Calu3 (cell line): Measurements from ENCODE around the gene KRABD2.

ENCODE experiments used
- BruUV-seq: library from RNA; stranded (reverse); fragments of 400-500 nt; replicated peaks from 2 replicates; lab custom pipeline; 2021; lab: Mats Ljungman, UMichigan
- CTCF ChIA-PET: fragments of 300-600 bp; sonication (Branson Sonifier 250); formaldehyde crosslinking; loops from one replicate; lab custom pipeline; 2022; ENCODE audit warnings: antibody characterized with exemption; lab: Charles Lee
- DNase-seq: peaks from one replicate; pipeline ENCODE4 v3.0.0; 2022
- H3K27ac Mint-ChIP-seq: one replicate; pipeline ENCODE4 v1.8.0; 2022; ENCODE audit warnings: mixed read lengths; ENCODE audit not compliant: unreplicated experiment
- H3K27me3 Mint-ChIP-seq: one replicate; pipeline ENCODE4 v1.8.0; 2022; ENCODE audit warnings: mixed read lengths; ENCODE audit not compliant: unreplicated experiment
- H3K36me3 Mint-ChIP-seq: one replicate; pipeline ENCODE4 v1.8.0; 2022; ENCODE audit warnings: mild to moderate bottlenecking, moderate library complexity, mixed read lengths; ENCODE audit not compliant: insufficient read depth, unreplicated experiment
- H3K4me1 Mint-ChIP-seq: one replicate; pipeline ENCODE4 v1.8.0; 2022; ENCODE audit warnings: mild to moderate bottlenecking, low read depth, mixed read lengths; ENCODE audit not compliant: unreplicated experiment
- H3K4me3 Mint-ChIP-seq: one replicate; pipeline ENCODE4 v1.8.0; 2022; ENCODE audit warnings: mild to moderate bottlenecking, low read depth, moderate library complexity, mixed read lengths; ENCODE audit not compliant: unreplicated experiment
- H3K9me3 Mint-ChIP-seq: one replicate; pipeline ENCODE4 v1.8.0; 2022; ENCODE audit warnings: low read depth, mixed read lengths; ENCODE audit not compliant: unreplicated experiment
- intact Hi-C: fragments of 100-400 bp; cut with micrococcal nuclease; formaldehyde crosslinking; loops from one replicate; pipeline ENCODE4 v1.10.0; 2022; ENCODE audit not compliant: unreplicated experiment
- TF ChIP-seq, protein P1 (sequence below): fragments of 200-600 bp; IDR thresholded peaks from one replicate; pipeline ENCODE4 v1.8.0; 2022; ENCODE audit warnings: antibody characterized with exemption; ENCODE audit not compliant: unreplicated experiment

The KRABD2 gene

DNA sequence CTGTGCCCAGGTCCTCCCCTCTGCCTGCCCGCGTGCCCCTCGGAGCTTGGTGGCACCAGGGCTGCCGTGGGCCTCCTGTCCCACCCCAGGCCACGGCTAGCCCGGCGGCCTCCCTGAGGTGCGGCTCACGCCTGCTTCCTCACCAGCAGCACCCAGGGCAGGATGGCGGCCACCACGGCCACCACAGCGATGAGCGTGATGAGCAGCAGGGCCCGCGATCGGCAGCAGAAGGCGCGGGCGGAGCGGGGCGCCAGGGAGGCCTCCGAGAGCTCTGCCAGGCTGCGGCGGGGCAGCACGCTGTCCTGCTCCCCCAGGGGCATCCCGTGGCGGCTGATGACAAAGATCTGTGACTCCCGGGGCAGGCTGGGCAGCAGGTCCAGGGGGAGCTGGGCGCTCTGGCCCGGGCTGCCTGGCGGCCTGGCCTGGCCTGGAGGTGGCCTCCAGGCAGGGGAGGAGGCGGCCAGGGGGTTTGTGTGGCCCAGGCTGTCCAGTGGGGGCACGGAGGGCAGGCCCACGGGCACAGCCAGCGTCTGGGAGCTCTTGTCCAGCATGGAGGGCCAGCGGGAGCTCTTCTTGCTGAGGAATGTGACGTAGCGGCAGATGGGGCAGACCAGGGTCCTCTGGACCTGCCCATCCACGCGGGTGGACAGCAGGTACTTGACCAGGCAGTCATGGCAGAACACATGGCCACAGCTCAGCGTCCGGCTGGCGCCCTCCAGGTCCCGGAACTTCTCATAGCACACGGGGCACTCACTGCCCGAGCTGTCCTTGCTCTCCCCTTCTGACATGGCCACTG lies 16.4 kb upstream of the KRABD2 start:
- intact Hi-C loops, result no loop called here

DNA sequence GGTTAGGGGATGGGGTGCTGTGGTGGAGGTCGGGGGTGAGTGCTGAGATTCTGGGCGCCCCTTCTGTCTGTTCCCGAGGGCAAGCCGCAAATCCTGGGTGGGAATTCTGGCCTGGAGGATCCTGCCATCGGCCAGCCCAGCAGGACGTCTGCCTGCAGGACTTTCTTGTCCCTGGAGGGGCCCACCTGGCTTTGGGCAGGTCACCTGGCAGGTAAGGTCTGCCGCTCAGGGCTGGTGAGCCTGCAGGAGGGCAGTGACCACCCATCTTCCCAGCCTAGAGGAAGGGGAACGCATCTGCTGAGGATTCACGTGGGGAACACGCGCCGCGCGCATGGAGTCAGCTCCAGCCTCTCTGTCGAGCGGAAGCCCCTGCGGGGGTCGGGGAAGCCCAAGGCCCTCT lies 15.8 kb upstream of the KRABD2 start:
- DNase-seq, result no peak
- intact Hi-C loops, result no loop called here
- Mint-ChIP-seq H3K4me1 (peaks cover 2% of the 10 kb centered on the region), H3K9me3 (no peaks in the 10 kb centered on the region), H3K27ac (no peak overlapping the region), H3K4me3 (no peak overlapping the region), H3K36me3 (no peaks in the 10 kb centered on the region), H3K27me3 (peaks cover 16% of the 10 kb centered on the region)
- TF ChIP-seq, protein P1, sequence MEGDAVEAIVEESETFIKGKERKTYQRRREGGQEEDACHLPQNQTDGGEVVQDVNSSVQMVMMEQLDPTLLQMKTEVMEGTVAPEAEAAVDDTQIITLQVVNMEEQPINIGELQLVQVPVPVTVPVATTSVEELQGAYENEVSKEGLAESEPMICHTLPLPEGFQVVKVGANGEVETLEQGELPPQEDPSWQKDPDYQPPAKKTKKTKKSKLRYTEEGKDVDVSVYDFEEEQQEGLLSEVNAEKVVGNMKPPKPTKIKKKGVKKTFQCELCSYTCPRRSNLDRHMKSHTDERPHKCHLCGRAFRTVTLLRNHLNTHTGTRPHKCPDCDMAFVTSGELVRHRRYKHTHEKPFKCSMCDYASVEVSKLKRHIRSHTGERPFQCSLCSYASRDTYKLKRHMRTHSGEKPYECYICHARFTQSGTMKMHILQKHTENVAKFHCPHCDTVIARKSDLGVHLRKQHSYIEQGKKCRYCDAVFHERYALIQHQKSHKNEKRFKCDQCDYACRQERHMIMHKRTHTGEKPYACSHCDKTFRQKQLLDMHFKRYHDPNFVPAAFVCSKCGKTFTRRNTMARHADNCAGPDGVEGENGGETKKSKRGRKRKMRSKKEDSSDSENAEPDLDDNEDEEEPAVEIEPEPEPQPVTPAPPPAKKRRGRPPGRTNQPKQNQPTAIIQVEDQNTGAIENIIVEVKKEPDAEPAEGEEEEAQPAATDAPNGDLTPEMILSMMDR, result no peak
- CTCF ChIA-PET, result no interaction called here
- BruUV-seq, result no TSS peak

More for the DNA sequence above, 16.4 kb upstream of the KRABD2 start:
- DNase-seq, result no peak
- CTCF ChIA-PET, result no interaction called here
- BruUV-seq, result no TSS peak
- H3K27ac Mint-ChIP-seq, result no peak overlapping the region
- H3K4me3 Mint-ChIP-seq, result no peak overlapping the region
- H3K27me3 Mint-ChIP-seq, result peaks cover 16% of the 10 kb centered on the region
- H3K4me1 Mint-ChIP-seq, result peaks cover 8% of the 10 kb centered on the region
- TF ChIP-seq, protein P1, result no peak
- no peaks in the 10 kb centered on the region for H3K9me3 Mint-ChIP-seq
- no peaks in the 10 kb centered on the region for H3K36me3 Mint-ChIP-seq

DNA sequence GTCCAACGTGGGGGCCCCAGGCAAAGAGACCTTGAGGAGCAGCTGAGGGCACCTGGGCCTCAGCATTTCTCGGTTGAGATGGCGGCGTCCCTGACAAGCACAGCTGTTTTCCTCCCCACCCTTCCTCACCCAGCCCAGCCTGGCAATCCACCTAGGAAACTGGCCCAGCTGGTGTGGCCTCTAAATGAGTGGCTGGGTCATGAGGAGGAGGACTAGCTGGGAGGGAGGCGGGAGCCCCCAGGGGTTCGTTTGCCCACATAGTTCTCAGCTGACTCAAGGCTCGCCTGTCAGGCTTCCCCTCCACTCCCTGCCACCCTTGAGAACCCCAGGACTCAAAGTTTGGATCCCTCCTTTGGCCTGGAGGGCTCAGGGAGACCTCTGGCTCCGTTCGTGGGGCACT lies 15.2 kb upstream of the KRABD2 start:
- intact Hi-C loops, result no loop called here
- H3K27me3 Mint-ChIP-seq, result peaks cover 16% of the 10 kb centered on the region
- no TSS peak for BruUV-seq
- no peaks in the 10 kb centered on the region for H3K9me3 Mint-ChIP-seq
- TF ChIP-seq, protein P1, result no peak
- H3K36me3 Mint-ChIP-seq, result no peaks in the 10 kb centered on the region
- no peaks in the 10 kb centered on the region for H3K4me1 Mint-ChIP-seq
- CTCF ChIA-PET, result no interaction called here
- H3K4me3 Mint-ChIP-seq, result no peak overlapping the region
- no peak overlapping the region for H3K27ac Mint-ChIP-seq
- DNase-seq, result no peak

DNA sequence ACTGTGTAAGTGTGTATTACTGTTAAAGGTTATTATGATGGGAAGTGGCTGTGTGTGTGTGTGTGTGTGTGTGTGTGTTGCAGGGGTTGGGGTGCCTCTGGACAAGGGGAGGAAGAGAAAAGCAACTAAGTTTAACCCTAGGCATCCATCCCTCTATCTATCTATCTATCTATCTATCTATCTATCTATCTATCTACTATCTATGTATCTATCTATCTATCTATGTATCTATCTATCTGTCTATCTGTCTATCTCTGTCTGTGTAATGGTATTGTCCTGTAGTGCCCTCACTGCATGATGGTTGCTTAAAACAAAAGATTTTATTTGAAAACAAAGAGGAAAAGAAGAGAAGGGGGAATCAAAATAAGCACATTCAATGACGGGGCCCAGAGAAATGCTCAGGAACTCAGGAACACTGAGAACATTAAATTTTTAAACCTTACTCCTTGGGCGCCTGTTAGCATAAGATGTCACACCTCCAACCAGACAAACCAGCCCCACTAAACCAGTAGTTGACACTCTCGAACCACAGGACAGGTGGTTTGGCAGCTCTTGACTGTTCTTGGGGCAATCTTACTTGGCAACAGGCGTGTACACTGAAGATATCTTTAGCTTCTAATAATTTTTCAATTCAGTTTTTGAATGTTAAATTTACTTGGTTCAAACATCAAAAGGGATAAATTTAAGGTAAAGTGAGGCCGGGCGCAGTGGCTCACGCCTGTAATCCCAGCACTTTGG lies 11.6 kb upstream of the KRABD2 start:
- H3K27me3 Mint-ChIP-seq, result no peaks in the 10 kb centered on the region
- CTCF ChIA-PET, result no interaction called here
- TF ChIP-seq, protein P1, result no peak
- intact Hi-C loops, result no loop called here
- H3K9me3 Mint-ChIP-seq, result no peaks in the 10 kb centered on the region
- peaks cover 15% of the 10 kb centered on the region for H3K4me1 Mint-ChIP-seq
- H3K36me3 Mint-ChIP-seq, result peaks cover 24% of the 10 kb centered on the region
- no peak overlapping the region for H3K27ac Mint-ChIP-seq
- no peak overlapping the region for H3K4me3 Mint-ChIP-seq
- BruUV-seq, result no TSS peak
- DNase-seq, result no peak
